Liver (tissue), 3 donors: Measurements from ENCODE around the gene PTGES.

ENCODE experiments used
- GABPA ChIP-seq, 2 donors: IDR thresholded peaks in 1 of 2; conservative IDR thresholded peaks in 1 of 2; 2 replicates each; pipeline ENCODE4 v1.6.1; 2016; ENCODE audit warnings: antibody characterized with exemption in 2 of 2, mild to moderate bottlenecking in 1 of 2, moderate library complexity in 1 of 2
- HNF4G ChIP-seq: IDR thresholded peaks from 2 replicates; pipeline ENCODE4 v1.6.1; 2016; ENCODE audit warnings: antibody characterized with exemption
- YY1 ChIP-seq: IDR thresholded peaks from 2 replicates; pipeline ENCODE4 v1.6.1; 2016; ENCODE audit warnings: antibody characterized with exemption, mild to moderate bottlenecking
- TF ChIP-seq, protein P1 (sequence below): fragments of 150-350 bp; IDR thresholded peaks from 2 replicates; pipeline ENCODE4 v1.5.1; 2017; ENCODE audit warnings: improper control_type of control experiment, low read depth, low read length; ENCODE audit not compliant: missing input control
- TF ChIP-seq, protein P2 (sequence below): IDR thresholded peaks from 2 replicates; pipeline ENCODE4 v1.6.1; 2016; ENCODE audit warnings: antibody characterized with exemption
- donor health status: healthy.
- donor health status: healthy.

DNA sequence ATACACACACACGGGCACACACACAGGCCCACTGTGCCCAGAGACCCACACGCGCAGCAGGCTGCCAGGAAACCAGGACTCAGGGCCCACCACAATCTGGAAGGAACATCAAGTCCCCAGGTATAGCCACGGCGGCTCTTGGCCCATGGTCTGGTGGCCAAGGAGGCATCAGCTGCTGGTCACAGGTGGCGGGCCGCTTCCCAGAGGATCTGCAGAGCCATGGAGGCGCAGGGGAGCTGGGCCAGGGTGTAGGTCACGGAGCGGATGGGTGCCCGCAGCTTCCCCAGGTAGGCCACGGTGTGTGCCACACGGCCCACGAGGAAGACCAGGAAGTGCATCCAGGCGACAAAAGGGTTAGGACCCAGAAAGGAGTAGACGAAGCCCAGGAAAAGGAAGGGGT lies 13.4 kb downstream of the PTGES start:
- TF ChIP-seq, protein P1, sequence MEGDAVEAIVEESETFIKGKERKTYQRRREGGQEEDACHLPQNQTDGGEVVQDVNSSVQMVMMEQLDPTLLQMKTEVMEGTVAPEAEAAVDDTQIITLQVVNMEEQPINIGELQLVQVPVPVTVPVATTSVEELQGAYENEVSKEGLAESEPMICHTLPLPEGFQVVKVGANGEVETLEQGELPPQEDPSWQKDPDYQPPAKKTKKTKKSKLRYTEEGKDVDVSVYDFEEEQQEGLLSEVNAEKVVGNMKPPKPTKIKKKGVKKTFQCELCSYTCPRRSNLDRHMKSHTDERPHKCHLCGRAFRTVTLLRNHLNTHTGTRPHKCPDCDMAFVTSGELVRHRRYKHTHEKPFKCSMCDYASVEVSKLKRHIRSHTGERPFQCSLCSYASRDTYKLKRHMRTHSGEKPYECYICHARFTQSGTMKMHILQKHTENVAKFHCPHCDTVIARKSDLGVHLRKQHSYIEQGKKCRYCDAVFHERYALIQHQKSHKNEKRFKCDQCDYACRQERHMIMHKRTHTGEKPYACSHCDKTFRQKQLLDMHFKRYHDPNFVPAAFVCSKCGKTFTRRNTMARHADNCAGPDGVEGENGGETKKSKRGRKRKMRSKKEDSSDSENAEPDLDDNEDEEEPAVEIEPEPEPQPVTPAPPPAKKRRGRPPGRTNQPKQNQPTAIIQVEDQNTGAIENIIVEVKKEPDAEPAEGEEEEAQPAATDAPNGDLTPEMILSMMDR, result no peak
- TF ChIP-seq, protein P2, sequence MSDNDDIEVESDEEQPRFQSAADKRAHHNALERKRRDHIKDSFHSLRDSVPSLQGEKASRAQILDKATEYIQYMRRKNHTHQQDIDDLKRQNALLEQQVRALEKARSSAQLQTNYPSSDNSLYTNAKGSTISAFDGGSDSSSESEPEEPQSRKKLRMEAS, result no peak
- TF ChIP-seq YY1, result no peak
- no peak for TF ChIP-seq GABPA (IDR thresholded peaks at IDR 0.05 in 1 of 2, conservative IDR thresholded peaks at IDR 0.05 in 1 of 2)
- TF ChIP-seq HNF4G, result no peak
